PC-9 (cell line): Measurements from ENCODE around the gene PTX3.

Source experiments
- EZH2 ChIP-seq: fragments of 200-600 bp; sonication (generic); IDR thresholded peaks from 2 replicates; pipeline ENCODE4 v1.8.0; 2017; ENCODE audit warnings: antibody characterized with exemption, low read depth
- TF ChIP-seq, protein P1 (sequence below): fragments of 200-600 bp; sonication (generic); conservative IDR thresholded peaks from 2 replicates; pipeline ENCODE4 v1.6.1; 2017; ENCODE audit warnings: mixed run types, antibody characterized with exemption, mild to moderate bottlenecking, moderate library complexity

DNA sequence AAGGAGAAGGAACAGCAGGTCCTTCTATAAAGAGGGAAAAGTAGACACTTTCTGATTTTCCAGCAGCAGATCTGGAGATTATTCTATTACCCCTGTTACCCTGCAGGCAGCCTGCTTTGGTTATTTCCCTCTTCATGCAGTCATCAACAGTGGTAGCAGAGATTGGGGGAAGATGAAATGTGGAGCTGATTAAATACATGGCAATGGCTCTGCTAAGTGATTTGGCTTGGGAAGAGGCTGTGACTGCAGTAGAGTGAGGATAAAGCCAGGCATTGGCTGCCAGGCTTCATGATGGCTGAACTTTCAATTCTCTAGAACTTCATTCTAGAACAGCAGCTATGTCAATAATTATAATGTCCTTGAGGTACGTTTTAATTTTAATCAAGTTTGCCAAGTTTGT, 29.1 kb downstream of the PTX3 start:
- TF ChIP-seq, protein P1, sequence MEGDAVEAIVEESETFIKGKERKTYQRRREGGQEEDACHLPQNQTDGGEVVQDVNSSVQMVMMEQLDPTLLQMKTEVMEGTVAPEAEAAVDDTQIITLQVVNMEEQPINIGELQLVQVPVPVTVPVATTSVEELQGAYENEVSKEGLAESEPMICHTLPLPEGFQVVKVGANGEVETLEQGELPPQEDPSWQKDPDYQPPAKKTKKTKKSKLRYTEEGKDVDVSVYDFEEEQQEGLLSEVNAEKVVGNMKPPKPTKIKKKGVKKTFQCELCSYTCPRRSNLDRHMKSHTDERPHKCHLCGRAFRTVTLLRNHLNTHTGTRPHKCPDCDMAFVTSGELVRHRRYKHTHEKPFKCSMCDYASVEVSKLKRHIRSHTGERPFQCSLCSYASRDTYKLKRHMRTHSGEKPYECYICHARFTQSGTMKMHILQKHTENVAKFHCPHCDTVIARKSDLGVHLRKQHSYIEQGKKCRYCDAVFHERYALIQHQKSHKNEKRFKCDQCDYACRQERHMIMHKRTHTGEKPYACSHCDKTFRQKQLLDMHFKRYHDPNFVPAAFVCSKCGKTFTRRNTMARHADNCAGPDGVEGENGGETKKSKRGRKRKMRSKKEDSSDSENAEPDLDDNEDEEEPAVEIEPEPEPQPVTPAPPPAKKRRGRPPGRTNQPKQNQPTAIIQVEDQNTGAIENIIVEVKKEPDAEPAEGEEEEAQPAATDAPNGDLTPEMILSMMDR, result no peak
- no peak for TF ChIP-seq EZH2
